ENCODE results near the gene GLT6D1.

GLT6D1 gene

GRCh38 chr9:135622415-135623020 lies 16.8 kb downstream of the GLT6D1 start:
- no peak overlapping the region for H3K27ac ChIP-seq (ENCODE audit: low read length)
- no peaks in the 10 kb centered on the region for H3K4me1 ChIP-seq (ENCODE audit: control insufficient read depth, insufficient read depth, low read length)
- H3K4me3 ChIP-seq (ENCODE audit: low read length in 2 of 2): no peak overlapping the region
- peaks cover 6 to 7% of the 10 kb centered on the region in 2 donors for H3K27me3 ChIP-seq (ENCODE audit: control insufficient read depth in 1 of 2, insufficient read depth in 2 of 2, low read length in 2 of 2)
- no peaks in the 10 kb centered on the region for H3K36me3 ChIP-seq (ENCODE audit: control insufficient read depth in 2 of 2, insufficient read depth in 2 of 2, low read length in 2 of 2)
- no peak overlapping the region for H3K9ac ChIP-seq (ENCODE audit: low read length in 2 of 2)
- H3K9me3 ChIP-seq (ENCODE audit: control insufficient read depth in 2 of 2, low read length in 2 of 2): no peaks in the 10 kb centered on the region

- Histone ChIP-seq H3K4me3 (ENCODE audit: low read length in 2 of 2) (no peak overlapping the region), H3K9ac (ENCODE audit: low read length in 2 of 2) (no peak overlapping the region), H3K27me3 (ENCODE audit: control insufficient read depth in 1 of 2, insufficient read depth in 2 of 2, low read length in 2 of 2) (peaks cover 7 to 12% of the 10 kb centered on the region in 2 donors), H3K36me3 (ENCODE audit: control insufficient read depth in 2 of 2, insufficient read depth in 2 of 2, low read length in 2 of 2) (no peaks in the 10 kb centered on the region), H3K9me3 (ENCODE audit: control insufficient read depth in 2 of 2, low read length in 2 of 2) (no peaks in the 10 kb centered on the region), H3K27ac (ENCODE audit: low read length) (no peak overlapping the region), H3K4me1 (ENCODE audit: control insufficient read depth, insufficient read depth, low read length) (no peaks in the 10 kb centered on the region)
These were observed 18.8 kb downstream of the GLT6D1 start for GRCh38 chr9:135620558-135620957.

GRCh38 chr9:135619599-135619886 lies 19.8 kb downstream of the GLT6D1 start:
- Histone ChIP-seq H3K4me1 (ENCODE audit: control insufficient read depth, insufficient read depth, low read length) (no peaks in the 10 kb centered on the region), H3K27ac (ENCODE audit: low read length) (no peak overlapping the region), H3K27me3 (ENCODE audit: control insufficient read depth in 1 of 2, insufficient read depth in 2 of 2, low read length in 2 of 2) (peaks cover 12 to 13% of the 10 kb centered on the region in 2 donors), H3K9me3 (ENCODE audit: control insufficient read depth in 2 of 2, low read length in 2 of 2) (no peaks in the 10 kb centered on the region), H3K36me3 (ENCODE audit: control insufficient read depth in 2 of 2, insufficient read depth in 2 of 2, low read length in 2 of 2) (no peaks in the 10 kb centered on the region), H3K9ac (ENCODE audit: low read length in 2 of 2) (no peak overlapping the region), H3K4me3 (ENCODE audit: low read length in 2 of 2) (no peak overlapping the region)

GRCh38 chr9:135618866-135619598 lies 20.3 kb downstream of the GLT6D1 start:
- no peak overlapping the region for H3K4me3 ChIP-seq (ENCODE audit: low read length in 2 of 2)
- H3K9me3 ChIP-seq (ENCODE audit: control insufficient read depth in 2 of 2, low read length in 2 of 2): no peaks in the 10 kb centered on the region
- H3K36me3 ChIP-seq (ENCODE audit: control insufficient read depth in 2 of 2, insufficient read depth in 2 of 2, low read length in 2 of 2): no peaks in the 10 kb centered on the region
- H3K27ac ChIP-seq (ENCODE audit: low read length): no peak overlapping the region
- no peak overlapping the region for H3K9ac ChIP-seq (ENCODE audit: low read length in 2 of 2)
- peaks cover 12 to 13% of the 10 kb centered on the region in 2 donors for H3K27me3 ChIP-seq (ENCODE audit: control insufficient read depth in 1 of 2, insufficient read depth in 2 of 2, low read length in 2 of 2)
- H3K4me1 ChIP-seq (ENCODE audit: control insufficient read depth, insufficient read depth, low read length): no peaks in the 10 kb centered on the region

- Histone ChIP-seq H3K9ac (ENCODE audit: low read length in 2 of 2) (no peak overlapping the region), H3K27me3 (ENCODE audit: control insufficient read depth in 1 of 2, insufficient read depth in 2 of 2, low read length in 2 of 2) (peaks cover 12 to 13% of the 10 kb centered on the region in 2 donors), H3K27ac (ENCODE audit: low read length) (no peak overlapping the region), H3K4me3 (ENCODE audit: low read length in 2 of 2) (no peak overlapping the region), H3K9me3 (ENCODE audit: control insufficient read depth in 2 of 2, low read length in 2 of 2) (no peaks in the 10 kb centered on the region), H3K4me1 (ENCODE audit: control insufficient read depth, insufficient read depth, low read length) (no peaks in the 10 kb centered on the region), H3K36me3 (ENCODE audit: control insufficient read depth in 2 of 2, insufficient read depth in 2 of 2, low read length in 2 of 2) (no peaks in the 10 kb centered on the region)
These were observed 21.3 kb downstream of the GLT6D1 start for GRCh38 chr9:135617991-135618411.

- Histone ChIP-seq H3K4me3 (ENCODE audit: low read length in 2 of 2) (no peak overlapping the region), H3K27me3 (ENCODE audit: control insufficient read depth in 1 of 2, insufficient read depth in 2 of 2, low read length in 2 of 2) (peaks cover 12% of the 10 kb centered on the region in 2 donors), H3K9me3 (ENCODE audit: control insufficient read depth in 2 of 2, low read length in 2 of 2) (no peaks in the 10 kb centered on the region), H3K9ac (ENCODE audit: low read length in 2 of 2) (no peak overlapping the region), H3K27ac (ENCODE audit: low read length) (no peak overlapping the region), H3K36me3 (ENCODE audit: control insufficient read depth in 2 of 2, insufficient read depth in 2 of 2, low read length in 2 of 2) (no peaks in the 10 kb centered on the region), H3K4me1 (ENCODE audit: control insufficient read depth, insufficient read depth, low read length) (no peaks in the 10 kb centered on the region)
These were observed 21.8 kb downstream of the GLT6D1 start for GRCh38 chr9:135617538-135617900.

- Histone ChIP-seq H3K27me3 (ENCODE audit: control insufficient read depth in 1 of 2, insufficient read depth in 2 of 2, low read length in 2 of 2) (peaks cover 12% of the 10 kb centered on the region in 2 donors), H3K9me3 (ENCODE audit: control insufficient read depth in 2 of 2, low read length in 2 of 2) (no peaks in the 10 kb centered on the region), H3K4me3 (ENCODE audit: low read length in 2 of 2) (no peak overlapping the region), H3K27ac (ENCODE audit: low read length) (no peak overlapping the region), H3K4me1 (ENCODE audit: control insufficient read depth, insufficient read depth, low read length) (no peaks in the 10 kb centered on the region), H3K9ac (ENCODE audit: low read length in 2 of 2) (no peak overlapping the region), H3K36me3 (ENCODE audit: control insufficient read depth in 2 of 2, insufficient read depth in 2 of 2, low read length in 2 of 2) (no peaks in the 10 kb centered on the region)
These were observed 22.5 kb downstream of the GLT6D1 start for GRCh38 chr9:135616619-135617537.

GRCh38 chr9:135615666-135616618 lies 23.4 kb downstream of the GLT6D1 start:
- Histone ChIP-seq H3K36me3 (ENCODE audit: control insufficient read depth in 2 of 2, insufficient read depth in 2 of 2, low read length in 2 of 2) (no peaks in the 10 kb centered on the region), H3K4me1 (ENCODE audit: control insufficient read depth, insufficient read depth, low read length) (no peaks in the 10 kb centered on the region), H3K27me3 (ENCODE audit: control insufficient read depth in 1 of 2, insufficient read depth in 2 of 2, low read length in 2 of 2) (peaks cover 12% of the 10 kb centered on the region in 2 donors), H3K4me3 (ENCODE audit: low read length in 2 of 2) (no peak overlapping the region), H3K9me3 (ENCODE audit: control insufficient read depth in 2 of 2, low read length in 2 of 2) (peaks cover 0 to under 1% of the 10 kb centered on the region in 2 donors), H3K27ac (ENCODE audit: low read length) (no peak overlapping the region), H3K9ac (ENCODE audit: low read length in 2 of 2) (no peak overlapping the region)

- Histone ChIP-seq H3K36me3 (ENCODE audit: control insufficient read depth in 2 of 2, insufficient read depth in 2 of 2, low read length in 2 of 2) (no peaks in the 10 kb centered on the region), H3K4me1 (ENCODE audit: control insufficient read depth, insufficient read depth, low read length) (no peaks in the 10 kb centered on the region), H3K4me3 (ENCODE audit: low read length in 2 of 2) (no peak overlapping the region), H3K27me3 (ENCODE audit: control insufficient read depth in 1 of 2, insufficient read depth in 2 of 2, low read length in 2 of 2) (peaks cover 12 to 16% of the 10 kb centered on the region in 2 donors), H3K27ac (ENCODE audit: low read length) (no peak overlapping the region), H3K9me3 (ENCODE audit: control insufficient read depth in 2 of 2, low read length in 2 of 2) (peaks cover 0 to 4% of the 10 kb centered on the region in 2 donors), H3K9ac (ENCODE audit: low read length in 2 of 2) (no peak overlapping the region)
These were observed 24.3 kb downstream of the GLT6D1 start for GRCh38 chr9:135614821-135615665.
